GM21619 (cell line): ENCODE data around the gene OAS3.
A peak's percentile ranks its signal among the peaks of the same experiment; 100 is the strongest.
"Not testable (repeated sequence)": the region's sequence is repeated elsewhere in the genome, so short reads cannot be mapped to it uniquely, and the experiment has no call there.

Source experiments
- ATAC-seq: cut with Tn5 transposase; IDR thresholded peaks from one replicate; pipeline ENCODE4 v1.9.1; 2021; ENCODE audit not compliant: unreplicated experiment

Gene OAS3, protein sequence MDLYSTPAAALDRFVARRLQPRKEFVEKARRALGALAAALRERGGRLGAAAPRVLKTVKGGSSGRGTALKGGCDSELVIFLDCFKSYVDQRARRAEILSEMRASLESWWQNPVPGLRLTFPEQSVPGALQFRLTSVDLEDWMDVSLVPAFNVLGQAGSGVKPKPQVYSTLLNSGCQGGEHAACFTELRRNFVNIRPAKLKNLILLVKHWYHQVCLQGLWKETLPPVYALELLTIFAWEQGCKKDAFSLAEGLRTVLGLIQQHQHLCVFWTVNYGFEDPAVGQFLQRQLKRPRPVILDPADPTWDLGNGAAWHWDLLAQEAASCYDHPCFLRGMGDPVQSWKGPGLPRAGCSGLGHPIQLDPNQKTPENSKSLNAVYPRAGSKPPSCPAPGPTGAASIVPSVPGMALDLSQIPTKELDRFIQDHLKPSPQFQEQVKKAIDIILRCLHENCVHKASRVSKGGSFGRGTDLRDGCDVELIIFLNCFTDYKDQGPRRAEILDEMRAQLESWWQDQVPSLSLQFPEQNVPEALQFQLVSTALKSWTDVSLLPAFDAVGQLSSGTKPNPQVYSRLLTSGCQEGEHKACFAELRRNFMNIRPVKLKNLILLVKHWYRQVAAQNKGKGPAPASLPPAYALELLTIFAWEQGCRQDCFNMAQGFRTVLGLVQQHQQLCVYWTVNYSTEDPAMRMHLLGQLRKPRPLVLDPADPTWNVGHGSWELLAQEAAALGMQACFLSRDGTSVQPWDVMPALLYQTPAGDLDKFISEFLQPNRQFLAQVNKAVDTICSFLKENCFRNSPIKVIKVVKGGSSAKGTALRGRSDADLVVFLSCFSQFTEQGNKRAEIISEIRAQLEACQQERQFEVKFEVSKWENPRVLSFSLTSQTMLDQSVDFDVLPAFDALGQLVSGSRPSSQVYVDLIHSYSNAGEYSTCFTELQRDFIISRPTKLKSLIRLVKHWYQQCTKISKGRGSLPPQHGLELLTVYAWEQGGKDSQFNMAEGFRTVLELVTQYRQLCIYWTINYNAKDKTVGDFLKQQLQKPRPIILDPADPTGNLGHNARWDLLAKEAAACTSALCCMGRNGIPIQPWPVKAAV

GRCh38 chr12:112937741-112938719 lies at the start of gene OAS3:
Gene OAS3 (plus strand): TSS chr12:112938474. CDS start chr12:112938531, 57 bp downstream.
- no peak for ATAC-seq

DNA sequence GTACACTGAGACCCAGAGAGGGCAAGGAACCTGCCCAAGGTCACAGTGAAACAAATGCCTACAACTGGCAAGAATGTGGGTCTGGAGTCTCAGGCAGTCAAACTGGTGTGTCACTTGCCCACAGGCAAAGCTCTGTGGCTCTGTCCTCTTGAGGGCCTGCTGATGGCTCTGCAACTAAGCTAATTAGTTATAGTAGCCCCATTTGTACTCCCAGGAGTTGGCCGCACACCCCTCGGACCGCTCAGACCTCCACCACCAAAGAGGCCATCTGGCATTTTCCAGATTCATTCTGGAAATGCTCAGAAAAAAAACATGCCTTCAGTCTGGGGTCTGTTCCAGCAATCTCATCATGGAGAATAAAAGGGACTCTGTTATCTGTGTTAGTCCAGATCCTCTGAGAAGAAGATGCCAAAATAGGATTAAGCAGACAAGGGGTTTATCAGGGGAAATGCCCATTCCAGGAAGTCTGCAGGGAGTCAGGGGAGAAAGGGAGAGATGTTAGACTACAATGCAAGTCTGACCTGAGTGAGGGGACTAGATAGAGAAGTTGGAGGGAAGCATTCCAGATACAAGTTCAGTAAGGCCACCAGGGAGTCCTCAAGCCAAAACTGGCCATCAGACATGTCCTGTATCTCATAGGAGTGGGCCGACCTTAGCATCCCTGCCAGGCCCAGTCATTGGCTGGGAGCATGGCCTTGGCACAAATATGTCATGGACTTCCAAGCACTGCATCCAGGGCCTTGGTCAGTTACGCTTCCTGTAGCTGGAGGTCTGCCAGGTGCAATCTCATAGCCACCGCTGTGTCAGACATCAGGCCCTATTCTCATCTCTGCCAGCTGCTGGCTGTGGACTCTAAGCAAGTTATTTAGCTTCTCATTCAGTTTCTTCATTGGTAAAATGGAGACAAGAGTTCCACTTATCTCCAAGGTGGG lies 46.9 kb upstream of the OAS3 start:
- ATAC-seq: no peak

- ATAC-seq: no peak
Measured at GRCh38 chr12:112892856-112893255, 45.4 kb upstream of the OAS3 start.

DNA sequence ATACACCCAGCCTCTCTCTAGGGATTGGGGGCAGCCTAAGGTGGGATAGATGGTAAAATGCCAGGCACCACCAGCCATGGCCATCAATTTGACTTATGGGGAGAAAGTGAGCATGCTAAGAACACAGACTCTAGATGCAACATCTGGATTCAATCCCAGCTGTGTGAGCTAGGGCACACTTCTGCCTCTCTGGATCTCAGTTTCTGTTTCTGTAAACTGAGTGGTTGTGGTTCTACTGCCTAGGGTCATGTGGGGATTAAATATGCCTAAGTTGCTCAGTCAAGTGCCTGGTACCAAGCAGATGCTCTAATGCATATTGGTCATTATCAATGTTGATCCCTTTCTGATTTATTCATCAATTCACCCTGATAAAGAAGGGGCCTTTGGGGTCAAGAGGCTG lies 44.1 kb upstream of the OAS3 start:
- no peak for ATAC-seq

- ATAC-seq: no peak
Measured at GRCh38 chr12:112898380-112898779, 39.9 kb upstream of the OAS3 start.

- no peak for ATAC-seq
Measured at GRCh38 chr12:112900298-112901145, 37.8 kb upstream of the OAS3 start.

GRCh38 chr12:112901271-112901670 lies 37.0 kb upstream of the OAS3 start:
- no peak for ATAC-seq

- no peak for ATAC-seq
Measured at GRCh38 chr12:112904571-112904970, 33.7 kb upstream of the OAS3 start.

- no peak for ATAC-seq
Measured at GRCh38 chr12:112905451-112906089, 32.7 kb upstream of the OAS3 start.

- peak; percentile 72 for ATAC-seq
Measured at GRCh38 chr12:112906712-112907414, 31.4 kb upstream of the OAS3 start, which contains the start of gene OAS1. Gene OAS1 (plus strand): TSS chr12:112906962. CDS start chr12:112907040, 78 bp downstream.

GRCh38 chr12:112907415-112908157 lies 30.7 kb upstream of the OAS3 start:
- ATAC-seq: peak; percentile 52

DNA sequence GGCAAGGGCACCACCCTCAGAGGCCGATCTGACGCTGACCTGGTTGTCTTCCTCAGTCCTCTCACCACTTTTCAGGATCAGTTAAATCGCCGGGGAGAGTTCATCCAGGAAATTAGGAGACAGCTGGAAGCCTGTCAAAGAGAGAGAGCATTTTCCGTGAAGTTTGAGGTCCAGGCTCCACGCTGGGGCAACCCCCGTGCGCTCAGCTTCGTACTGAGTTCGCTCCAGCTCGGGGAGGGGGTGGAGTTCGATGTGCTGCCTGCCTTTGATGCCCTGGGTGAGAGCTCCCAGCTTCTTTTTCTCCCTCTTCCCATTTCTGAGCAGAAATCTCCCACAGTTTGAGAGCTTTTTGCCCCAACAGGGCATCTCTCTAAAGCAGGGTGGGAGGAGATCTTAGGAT lies 29.7 kb upstream of the OAS3 start:
- ATAC-seq: no peak

DNA sequence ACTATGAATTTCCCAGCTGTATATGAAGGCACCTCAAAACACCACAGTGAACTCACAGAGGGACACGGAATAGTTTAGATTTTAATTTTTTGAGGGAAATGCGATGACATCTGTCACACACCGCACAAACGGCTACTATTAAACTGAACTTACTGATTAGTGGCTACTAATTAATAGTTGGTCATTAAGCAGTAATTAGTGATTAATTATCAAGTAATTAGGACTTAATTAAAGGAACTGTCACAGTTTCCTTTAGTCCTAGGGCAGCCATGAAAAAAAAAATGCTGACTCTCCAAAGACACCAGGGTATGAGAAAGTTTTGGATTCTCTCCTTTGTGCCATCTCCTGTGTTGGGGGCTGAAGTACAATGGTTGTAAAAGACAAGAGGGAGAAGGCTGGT lies 28.6 kb upstream of the OAS3 start:
- no peak for ATAC-seq

GRCh38 chr12:112913038-112913688 lies 25.1 kb upstream of the OAS3 start:
- no peak for ATAC-seq

GRCh38 chr12:112913888-112914287 lies 24.4 kb upstream of the OAS3 start:
- ATAC-seq: not testable (repeated sequence)

DNA sequence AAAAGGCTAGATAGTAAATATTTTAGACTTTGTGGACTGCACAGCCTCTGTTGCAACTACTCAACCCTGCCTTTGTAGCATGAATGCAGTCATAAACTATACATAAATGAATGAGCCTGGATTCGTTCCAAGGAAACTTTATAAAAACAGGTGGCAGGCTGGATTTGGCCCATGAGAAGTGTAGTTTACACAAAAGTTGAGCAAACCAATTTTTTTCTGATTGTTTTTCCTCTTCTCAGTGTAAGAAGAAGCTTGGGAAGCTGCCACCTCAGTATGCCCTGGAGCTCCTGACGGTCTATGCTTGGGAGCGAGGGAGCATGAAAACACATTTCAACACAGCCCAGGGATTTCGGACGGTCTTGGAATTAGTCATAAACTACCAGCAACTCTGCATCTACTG lies 22.0 kb upstream of the OAS3 start:
- no peak for ATAC-seq
